GM10266 (cell line): ENCODE data around the gene EFNB2.

Experiments used
- DNase-seq: peaks from one replicate; pipeline ENCODE4 v3.0.0; 2012; ENCODE audit errors: extremely low spot score
- TF ChIP-seq, protein P1 (sequence below): IDR thresholded peaks from 2 replicates; pipeline ENCODE4 v1.5.1; 2012; ENCODE audit warnings: mild to moderate bottlenecking, low read depth; ENCODE audit not compliant: control insufficient read depth, insufficient read depth; ENCODE audit errors: missing control alignments

EFNB2 gene

DNA sequence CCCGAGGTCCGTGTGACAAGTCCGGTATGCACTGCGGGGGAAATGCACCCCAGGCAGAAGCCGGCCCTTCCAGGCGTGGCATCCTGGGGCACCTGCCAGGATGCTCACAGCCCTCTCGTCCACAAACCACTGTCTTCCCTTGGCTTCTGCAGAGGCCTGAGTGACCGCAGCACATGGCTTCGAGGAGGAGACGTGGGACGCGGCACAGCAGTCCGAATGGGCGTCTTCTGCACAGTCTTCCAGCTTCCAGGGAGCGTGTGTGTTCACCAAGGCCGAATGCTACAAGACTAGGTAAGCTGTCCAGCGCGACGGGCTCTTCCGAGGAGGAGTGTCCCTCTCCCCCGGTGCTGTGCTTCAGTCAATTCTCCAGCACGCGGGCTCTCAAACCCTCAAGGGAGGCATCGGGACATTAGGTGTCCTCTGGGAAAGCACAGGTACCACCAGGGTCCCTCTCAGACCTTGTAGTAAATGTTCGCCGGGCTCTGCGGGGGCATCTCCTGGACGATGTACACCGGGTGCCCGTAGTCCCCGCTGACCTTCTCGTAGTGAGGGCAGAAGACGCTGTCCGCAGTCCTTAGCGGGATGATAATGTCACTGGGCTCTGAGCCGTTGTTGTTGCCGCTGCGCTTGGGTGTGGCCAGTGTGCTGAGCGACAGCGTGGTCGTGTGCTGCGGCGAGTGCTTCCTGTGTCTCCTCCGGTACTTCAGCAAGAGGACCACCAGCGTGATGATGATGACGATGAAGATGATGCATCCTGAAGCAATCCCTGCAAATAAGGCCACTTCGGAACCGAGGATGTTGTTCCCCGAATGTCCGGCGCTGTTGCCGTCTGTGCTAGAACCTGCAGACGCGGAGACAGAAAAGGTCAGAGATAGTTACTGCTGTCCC, 42.6 kb downstream of the EFNB2 start:
- TF ChIP-seq, protein P1, sequence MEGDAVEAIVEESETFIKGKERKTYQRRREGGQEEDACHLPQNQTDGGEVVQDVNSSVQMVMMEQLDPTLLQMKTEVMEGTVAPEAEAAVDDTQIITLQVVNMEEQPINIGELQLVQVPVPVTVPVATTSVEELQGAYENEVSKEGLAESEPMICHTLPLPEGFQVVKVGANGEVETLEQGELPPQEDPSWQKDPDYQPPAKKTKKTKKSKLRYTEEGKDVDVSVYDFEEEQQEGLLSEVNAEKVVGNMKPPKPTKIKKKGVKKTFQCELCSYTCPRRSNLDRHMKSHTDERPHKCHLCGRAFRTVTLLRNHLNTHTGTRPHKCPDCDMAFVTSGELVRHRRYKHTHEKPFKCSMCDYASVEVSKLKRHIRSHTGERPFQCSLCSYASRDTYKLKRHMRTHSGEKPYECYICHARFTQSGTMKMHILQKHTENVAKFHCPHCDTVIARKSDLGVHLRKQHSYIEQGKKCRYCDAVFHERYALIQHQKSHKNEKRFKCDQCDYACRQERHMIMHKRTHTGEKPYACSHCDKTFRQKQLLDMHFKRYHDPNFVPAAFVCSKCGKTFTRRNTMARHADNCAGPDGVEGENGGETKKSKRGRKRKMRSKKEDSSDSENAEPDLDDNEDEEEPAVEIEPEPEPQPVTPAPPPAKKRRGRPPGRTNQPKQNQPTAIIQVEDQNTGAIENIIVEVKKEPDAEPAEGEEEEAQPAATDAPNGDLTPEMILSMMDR, result no peak

GRCh38 chr13:106491928-106492587, 43.4 kb downstream of the EFNB2 start:
- no peak for DNase-seq
- TF ChIP-seq, protein P1, result no peak

More for the DNA sequence above, 42.6 kb downstream of the EFNB2 start:
- DNase-seq, result no peak

DNA sequence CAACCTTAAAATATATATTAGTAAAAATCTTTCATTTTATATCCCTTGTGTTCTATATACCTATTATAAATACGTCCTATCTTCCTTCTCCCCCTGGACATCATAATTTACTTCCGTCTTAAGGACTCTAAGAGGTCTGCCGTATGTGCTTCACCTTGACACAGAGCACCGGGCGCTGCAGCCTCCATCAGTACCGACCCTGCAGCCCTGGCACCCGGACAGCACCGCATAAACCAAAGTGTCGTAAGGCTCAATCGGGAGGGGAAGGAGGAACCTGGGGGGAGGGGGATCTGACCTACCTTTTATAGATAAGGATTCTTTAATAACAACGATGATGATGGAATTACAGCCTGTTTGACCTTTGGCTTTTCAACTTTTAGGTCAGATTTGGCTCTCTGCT, 44.0 kb downstream of the EFNB2 start:
- TF ChIP-seq, protein P1, result no peak
- no peak for DNase-seq

GRCh38 chr13:106490569-106491321, 44.7 kb downstream of the EFNB2 start:
- DNase-seq, result no peak
- TF ChIP-seq, protein P1, result no peak

- TF ChIP-seq, protein P1, result no peak
- no peak for DNase-seq
Observed at GRCh38 chr13:106489849-106490568, 45.5 kb downstream of the EFNB2 start.

- TF ChIP-seq, protein P1, result no peak
- no peak for DNase-seq
Observed at GRCh38 chr13:106488686-106489085, 46.8 kb downstream of the EFNB2 start.
